HK-2 (cell line): ENCODE data around the gene RAB11FIP3.

Source experiments
- DNase-seq: peaks from one replicate; pipeline ENCODE4 v3.0.0-alpha.2; 2018; ENCODE audit not compliant: unreplicated experiment

Gene RAB11FIP3

DNA sequence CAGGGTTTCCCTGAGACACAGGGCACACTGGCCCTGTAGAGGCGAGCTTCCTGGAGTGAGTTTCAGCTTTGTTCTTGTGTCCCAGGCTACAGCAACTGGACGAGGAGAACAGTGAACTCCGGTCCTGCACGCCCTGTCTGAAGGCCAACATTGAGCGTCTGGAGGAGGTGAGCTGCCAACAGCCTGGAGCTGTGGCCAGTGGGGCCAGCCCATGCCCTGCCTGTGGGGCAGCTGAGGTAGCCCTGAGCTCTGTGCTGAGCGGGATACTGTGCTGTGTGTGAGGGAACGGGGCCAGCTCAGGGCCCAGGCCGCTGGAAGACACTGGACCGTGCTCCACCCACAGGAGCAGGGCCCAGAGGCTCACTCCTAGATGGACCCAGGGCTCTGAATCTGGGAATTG lies 93.4 kb downstream of the RAB11FIP3 start:
- no peak for DNase-seq

DNA sequence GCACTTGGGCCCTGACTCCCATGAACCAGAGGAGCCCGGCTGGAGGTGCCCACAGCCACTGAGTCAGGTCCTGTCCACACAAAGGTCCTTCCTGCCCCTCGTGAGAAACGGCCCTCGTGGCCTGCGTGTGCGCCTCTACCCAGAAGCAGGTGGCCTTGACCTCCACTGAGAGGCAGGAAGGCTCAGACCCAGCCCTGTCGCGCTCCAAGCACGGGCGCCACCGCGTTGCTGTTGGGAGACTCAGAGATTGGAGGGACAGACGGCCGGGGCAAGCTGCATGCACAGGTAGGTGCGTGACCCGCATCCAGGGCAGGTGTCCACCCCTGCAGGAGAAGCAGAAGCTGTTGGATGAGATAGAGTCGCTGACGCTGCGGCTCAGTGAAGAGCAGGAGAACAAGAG lies 94.0 kb downstream of the RAB11FIP3 start:
- DNase-seq = no peak

DNA sequence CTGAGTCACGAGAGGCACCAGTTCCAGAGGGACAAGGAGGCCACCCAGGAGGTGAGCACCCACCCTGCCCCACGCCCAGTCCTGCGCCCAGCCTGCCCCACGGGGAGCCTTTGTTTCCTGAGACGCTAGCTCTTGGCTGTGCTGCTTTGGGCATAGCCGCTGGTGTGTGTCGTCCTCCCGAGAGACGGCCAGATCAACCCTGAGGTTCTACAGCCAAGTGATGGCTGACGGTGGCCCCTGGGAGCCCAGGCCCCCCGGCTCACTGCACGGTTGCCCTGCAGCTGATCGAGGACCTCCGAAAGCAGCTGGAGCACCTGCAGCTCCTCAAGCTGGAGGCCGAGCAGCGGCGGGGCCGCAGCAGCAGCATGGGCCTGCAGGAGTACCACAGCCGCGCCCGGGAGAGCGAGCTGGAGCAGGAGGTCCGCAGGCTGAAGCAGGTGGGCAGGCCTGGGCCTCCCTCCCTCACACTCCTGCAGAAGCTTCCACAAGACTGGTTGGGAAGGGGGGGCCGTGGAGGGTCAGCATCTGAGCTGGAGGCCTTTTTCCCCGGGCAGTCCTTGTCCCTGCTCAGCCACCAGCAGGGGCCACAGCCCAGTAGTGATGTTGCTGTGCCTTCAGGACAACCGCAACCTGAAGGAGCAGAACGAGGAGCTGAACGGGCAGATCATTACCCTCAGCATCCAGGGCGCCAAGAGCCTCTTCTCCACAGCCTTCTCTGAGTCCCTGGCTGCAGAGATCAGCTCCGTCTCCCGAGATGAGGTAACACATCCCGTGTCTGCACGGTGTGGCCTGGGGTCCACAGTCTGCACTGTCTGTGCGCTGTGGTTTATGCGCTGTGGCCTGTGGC lies 94.6 kb downstream of the RAB11FIP3 start:
- no peak for DNase-seq

DNA sequence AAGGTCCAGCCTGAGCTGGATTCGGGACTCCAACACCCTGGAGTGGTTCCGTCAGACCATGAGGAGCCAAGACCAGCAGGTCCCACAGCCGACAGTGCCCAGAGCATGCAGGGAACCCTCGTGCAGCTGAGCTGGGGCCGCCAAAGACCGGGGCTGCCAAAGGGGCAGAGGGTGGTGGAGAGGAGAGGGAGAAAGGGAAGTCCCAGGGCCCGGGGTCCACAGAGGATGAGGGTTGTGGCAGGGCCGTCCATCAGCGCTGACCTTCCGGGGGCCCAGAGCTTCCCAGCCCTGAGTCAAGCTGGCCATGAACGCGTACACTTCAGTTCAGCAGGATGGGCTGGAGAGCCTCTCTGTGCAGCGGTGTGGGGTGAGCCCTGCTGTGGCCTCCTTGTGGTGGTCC lies 95.4 kb downstream of the RAB11FIP3 start:
- DNase-seq = no peak

DNA sequence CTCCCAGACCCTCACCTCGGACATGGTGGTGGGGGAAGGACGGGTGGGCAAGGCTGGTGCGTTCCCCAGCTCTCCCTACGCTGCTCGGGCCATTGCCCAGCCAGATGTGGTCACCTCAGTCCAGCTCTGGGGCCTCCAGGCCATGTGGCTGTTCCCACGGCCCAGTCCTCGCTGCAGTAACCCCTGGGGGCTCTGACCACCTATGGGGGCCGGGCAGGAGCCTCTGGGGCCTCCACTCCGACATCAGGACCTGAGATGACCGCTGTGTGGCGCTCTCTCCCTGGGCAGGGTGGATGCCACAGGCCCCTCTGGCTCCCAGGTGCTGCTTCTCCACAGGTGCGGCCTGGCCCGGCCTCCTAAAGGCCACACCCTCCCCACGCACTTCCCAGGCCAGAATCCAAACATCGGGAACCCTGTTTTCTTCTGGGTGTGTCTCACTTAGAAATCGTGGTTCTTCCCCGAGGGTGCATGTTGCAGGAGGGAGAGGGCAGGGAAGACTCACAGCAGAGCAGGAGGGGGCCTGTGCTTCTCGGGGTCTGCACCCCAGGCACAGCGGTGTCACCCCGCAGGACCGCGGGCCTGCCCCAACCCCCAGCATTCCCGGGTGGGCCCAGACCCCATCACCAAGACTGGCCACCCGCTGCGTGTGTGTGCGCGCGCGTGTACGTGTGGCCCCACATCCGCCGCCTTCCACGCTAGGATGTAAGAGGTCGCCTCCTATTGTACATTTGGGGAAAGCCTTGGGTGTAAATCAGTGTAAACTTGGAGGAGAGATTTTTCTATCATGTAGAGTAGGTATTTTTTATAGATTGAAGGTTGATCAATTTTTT lies 96.1 kb downstream of the RAB11FIP3 start:
- DNase-seq = no peak

DNA sequence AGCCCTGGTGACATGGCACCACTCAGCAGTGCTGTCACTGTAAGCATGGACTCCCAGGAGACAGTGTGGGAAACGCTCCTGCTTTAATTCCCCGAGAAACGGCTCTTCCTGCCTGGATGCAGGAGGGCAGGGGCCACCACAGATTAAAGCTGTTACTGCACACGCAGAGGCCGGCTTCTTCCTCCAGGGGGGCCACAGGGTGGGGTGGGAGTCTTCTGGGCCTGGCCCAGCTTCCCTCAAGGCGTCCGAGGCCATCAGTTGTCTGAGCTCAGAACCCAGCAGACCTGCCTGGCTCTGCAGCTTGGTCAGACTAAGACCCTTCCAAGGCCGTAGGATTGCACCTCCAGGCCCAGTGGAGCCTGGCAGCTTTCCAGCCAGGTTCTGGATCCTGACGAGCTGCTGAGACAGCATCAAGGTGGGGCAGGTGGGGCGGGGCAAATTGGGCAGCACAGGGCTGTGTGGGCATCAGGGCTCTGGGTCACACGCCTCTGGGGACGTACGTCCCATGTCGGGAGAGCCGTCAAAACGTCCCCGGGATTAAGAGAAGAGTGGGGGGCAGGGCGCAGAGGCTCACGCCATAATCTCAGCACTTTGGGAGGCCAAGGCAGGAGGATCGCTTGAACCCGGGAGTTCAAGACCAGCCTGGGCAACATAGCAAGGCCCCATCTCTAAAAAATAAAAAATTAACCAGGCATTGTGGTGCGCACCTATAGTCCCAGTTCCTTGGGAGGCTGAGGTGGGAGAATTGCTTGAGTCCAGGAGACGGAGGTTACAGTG lies 97.1 kb downstream of the RAB11FIP3 start:
- no peak for DNase-seq

DNA sequence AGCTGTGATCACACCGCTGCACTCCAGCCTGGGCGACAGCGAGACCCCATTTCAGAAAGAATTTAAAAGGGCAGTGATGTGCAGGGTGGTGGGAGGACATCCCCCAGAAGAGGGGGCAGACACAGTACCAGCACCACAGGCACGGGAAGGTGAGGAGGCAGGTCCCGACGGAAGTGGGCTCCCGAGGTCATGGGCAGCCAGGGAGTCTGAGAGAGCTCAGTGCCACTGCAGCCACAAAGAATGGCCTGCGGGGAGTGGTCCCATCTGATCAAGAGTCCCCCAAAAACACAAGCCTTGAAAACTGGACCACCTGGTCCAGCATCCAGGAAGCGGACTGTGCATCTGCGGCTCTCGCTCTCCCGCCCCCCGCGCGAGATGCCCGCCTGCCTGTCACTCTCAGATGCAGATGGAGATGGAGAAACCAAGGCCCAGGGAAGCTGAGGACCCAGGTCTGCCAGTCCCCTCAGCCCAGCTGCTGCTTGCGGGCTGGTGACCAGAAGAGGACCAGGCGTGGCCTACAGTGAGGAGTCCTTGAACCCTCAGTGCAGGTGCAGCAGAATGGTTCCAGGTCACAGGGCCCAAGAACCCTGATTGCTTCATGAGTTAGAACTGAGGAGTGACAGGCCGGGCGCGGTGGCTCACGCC lies 97.8 kb downstream of the RAB11FIP3 start:
- DNase-seq = no peak

DNA sequence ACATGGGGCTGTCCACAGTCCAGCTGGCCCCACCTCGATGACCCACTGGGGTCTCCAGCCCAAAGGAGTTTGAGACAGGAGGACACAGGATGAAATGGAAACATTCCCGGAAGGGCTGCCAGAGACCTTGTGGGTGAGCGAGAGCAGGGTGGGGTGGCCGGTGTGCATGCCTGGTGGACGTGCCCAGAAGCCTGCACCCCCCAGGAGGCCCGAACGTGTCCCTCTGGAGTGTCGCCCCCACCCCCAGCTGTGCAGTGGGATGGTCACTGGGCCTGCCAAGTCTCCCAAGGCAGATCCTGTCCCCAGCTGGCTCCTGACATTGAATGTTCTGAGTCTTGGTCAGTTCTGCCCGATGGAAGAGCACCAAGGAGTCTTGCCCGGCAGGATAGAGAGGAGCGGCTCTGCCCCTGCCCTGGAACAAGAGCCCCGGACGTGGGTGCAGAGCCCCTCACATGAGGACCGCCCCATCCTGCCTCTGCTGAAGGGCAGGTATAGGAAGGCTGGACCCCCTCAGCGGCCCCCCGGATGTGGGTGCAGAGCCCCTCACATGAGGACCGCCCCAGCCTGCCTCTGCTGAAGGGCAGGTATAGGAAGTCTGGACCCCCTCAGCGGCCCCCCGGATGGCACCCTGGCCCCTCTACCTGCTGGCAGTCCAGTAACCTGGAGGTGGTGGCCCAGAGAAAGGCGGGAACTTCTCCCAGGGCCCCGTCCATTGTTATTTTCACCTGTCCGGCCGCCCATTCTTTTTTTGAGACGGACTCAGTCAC lies 99.0 kb downstream of the RAB11FIP3 start:
- DNase-seq = no peak

DNA sequence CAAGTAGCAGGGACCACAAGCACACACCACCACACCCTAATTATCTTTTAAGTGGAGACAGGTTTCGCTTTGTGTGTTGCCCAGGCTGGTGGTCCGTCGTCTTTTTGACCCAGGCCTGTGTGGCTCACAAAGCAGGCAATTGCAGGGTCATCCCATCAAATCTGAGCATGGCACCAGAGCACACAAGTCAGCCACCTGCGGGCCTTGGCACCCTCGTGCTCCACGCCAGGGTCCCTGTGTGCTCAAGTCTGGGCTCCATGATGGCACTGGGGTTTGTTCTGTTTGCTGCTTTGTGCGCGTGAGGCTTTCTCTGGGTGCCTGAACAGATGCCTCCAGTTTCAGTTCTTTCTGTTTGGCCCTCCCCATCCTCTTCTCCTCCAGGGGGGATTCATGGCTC lies 99.7 kb downstream of the RAB11FIP3 start:
- no peak for DNase-seq

DNA sequence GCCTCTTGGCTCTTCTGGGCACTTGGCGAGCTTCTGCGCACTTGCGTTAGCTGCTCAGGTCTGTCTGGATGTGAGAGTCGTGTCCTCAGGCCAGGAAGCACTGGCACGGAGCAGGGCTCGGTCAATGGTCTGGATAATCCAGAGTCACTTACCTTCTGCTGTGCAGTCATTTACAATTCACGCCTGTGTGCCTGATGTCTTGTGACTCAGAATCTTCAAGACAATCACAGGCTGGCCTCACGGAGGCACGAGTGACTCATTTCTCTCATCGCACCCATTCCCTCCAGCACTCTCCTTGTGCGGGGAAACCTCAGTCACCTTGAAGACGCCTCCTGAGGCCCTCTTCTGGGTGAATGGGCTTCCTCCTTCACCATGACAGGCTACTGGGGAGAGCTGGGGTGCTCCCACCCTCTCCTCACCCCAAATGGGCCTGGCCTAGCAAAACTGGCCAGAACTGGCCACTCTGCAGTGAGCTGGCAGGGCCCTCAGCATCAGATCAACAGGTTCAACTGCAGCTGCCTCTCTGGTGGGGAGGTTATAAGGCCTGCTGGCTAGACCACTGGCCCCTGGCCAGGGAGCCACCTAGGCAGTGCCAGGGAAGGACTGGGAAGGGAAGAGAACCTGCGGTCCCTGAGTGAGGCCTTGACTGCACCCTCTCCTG lies 100.2 kb downstream of the RAB11FIP3 start:
- peak; percentile 82 for DNase-seq

DNA sequence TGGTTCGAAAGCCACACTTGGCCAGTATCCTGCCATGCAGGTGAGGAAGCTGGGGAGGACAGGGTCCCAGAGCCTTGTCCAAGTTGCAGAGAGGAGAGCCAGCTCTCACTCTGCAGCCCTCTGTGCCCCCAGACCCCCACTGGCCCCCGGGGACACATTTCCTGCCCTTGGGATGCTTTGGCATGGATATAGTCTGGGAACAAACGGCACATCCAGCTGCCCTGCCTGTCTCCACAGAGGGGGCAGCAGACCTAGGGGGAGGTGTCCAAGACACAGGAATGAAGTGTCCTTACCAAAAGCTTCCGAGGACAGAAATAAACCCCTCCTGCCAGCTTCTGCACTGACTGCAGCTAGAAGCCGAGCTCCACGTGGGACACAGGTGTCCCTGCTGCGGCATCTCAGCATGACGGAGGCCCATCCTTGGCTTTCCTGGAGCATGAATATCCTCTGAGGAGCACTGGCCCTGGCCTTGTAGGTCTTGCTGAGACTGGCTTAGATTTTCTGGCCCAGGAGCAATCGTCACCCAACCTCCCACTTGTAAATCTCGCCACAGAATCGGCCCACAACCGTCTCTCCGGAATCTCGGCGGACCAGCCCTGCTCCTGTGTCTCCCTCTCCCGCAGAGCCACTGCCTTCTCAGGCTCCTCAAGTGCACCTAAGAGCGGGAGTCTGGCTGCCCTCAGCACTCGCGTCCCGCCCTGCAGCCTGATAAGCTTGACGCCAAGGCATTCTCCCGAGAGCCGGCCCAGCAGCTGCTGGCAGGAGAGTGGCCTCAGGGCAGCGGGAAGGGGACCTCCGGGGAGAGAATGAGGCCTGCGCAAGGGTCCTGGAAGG lies 100.9 kb downstream of the RAB11FIP3 start:
- DNase-seq = peak; percentile 25

DNA sequence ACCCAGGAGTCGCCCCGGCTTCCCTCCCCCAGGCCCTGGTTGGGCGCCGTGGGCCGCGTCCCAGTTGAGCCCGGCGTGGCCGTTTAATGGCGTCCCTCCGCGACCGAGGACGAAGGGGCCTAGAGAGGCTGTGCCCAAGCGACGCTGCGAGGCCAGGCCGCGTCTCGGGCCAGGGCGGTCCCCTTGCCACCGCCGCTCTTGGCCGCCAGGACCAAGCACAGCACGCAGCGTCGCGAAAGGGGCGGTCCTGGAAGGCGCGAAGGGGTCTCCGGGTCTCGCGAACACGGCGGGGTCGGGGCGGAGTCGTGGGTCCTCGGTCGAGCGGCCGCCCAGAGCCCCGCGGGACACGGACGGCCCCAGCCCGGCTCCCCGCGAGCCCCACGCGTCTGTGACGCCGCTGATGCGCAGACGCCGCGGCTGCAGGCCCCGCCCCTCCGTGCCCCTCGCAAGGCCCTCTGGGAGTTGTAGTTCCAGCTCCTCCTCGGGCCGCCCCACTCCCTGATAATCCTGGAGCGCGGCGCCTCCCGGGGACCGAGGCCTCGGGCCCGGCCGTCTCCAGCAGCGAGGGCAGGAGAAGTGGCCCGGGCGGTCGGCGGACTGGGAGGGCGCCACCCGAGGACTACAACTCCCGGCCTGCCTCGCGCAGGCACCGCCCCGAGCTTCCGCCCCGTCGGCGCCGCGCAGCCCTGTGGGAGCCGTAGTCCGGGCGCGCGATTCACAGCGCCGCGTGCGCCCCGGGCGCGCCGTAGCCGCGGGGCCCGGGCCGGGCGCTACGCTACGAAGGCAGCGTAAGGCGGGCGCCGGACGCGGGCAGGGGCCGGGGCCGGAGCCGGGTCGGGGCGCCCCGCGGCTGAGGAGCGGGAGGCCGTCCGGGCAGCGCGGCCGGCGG lies 101.8 kb downstream of the RAB11FIP3 start, which contains the start of gene CAPN15:
Gene CAPN15 (plus strand): TSS at position 698 of the 889 bp plus-strand sequence. CDS start 19,127 bp downstream, outside the sequence.
- peak; percentile 83 for DNase-seq

DNA sequence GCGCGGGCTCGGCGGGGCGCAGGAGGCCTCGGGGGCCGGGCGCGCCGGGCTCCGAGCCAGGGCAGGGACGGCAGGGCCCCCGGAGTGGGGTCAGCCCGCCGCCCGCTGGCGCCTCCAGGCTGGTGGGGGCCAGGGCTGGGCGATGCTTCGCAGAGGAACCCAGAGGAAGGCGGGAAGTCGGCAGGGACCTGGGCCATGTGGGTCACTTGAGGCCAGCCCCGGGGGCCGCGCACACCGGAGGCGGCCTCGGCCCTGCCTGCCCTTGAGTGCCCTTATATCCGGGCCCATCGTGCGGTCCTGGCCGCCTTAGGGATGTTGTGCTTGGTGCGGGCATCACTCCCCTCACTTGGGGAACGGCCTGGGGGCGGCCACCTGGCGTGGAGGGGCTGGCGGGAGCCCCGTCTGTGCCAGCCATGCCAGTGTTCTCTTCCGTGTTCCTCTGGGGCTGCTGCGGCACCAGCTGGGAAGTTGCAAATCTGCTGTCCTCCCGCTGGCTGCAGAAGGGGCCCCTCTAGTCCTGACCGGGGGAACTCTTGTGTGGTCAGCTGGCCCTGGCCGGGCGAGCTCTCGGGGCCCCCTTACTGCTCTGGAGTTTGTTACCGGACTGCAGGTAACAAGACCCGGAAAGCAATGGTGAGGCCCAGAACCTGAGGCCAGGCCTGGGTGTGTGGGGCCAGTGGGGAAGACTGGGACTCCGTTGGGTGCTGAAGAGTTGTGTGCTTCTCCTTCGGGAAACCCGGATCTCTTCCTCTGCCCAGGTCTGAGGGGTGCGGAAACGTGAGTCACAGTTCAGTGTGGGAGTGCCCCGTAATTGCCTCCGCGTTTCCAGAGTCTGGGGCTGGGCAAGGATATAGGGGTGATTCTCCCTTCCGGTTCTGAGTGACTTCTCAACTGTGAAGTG lies 102.9 kb downstream of the RAB11FIP3 start:
- DNase-seq = peak; percentile 58

DNA sequence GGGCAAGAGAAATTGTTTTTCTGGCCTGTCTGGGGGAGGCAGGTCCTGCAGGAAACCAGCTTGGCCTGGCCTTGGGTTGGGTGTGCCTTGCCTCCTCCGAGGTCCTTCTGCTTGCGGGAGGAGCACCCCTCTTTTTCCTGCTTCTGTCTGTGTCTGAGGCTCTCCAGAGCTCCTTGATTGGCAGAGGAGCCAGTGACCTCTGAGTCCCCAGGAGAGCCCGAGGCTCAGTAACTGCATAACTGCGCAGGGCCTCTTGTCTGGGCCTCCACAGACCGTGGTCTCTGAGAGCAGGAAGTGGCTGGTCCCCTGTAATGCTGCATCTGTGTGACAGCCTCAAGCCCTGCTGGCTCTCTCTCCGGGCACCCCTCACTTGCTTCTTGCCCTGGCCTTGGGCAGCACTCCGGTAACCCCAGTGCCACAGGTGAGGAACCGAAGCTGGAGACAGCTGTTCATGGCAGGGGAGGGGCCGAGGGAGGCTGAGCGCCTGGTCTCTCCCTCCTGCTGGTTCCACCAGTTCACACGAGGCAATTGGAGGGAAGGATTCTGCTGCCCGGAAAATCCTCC lies 103.6 kb downstream of the RAB11FIP3 start:
- DNase-seq = no peak

DNA sequence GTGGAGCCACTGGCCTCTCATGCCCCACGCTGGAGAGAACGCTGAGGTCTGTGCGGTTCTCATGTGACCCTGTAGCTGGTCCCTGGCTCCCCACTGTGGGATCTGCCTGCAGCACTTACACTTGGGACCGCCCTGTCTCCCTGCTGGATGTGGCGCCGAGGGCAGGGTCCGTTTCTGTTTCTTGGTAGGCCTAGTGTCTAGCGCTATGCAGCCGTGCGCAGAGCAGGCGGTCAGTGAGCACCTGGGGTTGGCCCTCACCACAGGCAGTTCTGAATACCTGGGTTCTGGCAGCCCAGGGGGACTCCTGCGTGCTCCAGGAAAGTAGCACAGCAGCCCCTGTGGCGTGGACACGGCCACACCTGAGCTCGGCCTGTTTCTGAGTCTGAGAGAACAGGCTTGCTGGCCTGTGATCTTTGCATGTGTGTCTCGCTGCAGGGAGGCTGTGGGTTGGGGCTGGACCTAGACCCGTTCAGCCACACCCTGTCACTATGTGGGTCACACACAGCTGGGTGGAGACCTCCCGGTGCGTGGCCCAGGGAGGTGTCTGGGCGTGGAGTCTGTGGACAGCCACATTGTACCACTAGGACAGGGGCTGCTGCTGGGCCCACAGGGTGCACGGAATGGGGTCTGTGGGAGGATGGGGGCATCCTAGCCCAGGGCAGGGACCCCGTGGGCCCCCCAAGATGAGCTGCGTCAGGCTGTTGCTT lies 104.8 kb downstream of the RAB11FIP3 start:
- DNase-seq = no peak

DNA sequence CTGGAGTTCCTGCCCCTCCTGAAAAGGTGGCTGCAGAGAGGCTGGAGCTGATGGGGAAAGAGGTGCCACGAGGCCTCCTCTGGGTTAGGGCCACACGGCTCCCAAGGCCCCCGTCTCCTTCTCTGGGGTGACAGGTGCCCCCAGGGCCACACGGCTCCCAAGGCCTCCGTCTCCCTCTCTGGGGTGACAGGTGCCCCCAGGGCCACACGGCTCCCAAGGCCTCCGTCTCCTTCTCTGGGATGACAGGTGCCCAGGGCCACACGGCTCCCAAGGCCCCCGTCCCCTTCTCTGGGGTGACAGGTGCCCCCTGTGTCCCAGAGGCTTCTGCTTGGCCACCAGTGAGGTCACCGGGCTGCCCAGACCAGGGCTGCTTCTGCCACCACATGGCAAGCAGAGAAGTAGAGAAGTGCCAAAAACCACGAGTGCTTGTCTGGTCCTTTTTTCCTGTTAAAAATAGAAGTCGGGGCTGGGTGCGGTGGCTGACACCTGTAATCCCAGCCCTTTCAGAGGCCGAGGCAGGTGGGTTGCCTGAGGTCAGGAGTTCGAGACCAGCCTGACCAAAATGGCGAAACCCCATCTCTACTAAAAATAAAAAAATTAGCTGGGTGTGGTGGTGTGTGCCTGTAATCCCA lies 106.2 kb downstream of the RAB11FIP3 start:
- DNase-seq = no peak
